ENCODE results near the gene PRELP.

DNA sequence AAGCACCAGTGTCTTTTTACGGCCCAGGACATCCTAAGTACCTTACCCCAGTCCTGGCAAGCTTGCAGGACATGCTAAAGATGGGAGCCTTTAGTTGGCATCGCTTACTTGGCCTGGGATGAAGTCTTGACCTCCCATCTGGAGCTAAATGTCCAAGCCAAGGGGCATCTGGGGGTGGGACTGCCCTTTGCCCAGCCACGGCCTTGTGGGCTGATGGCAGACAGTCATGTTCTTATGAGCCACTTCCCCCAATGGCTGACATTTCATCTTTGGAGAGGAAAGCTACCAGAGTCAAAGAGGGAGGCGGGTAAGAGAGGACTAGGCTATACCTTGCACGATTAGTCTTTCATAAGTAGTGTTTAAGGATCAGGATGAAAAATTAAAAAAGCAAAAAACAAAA lies 50.5 kb downstream of the PRELP start:
- TF ChIP-seq TAF1 (IDR thresholded peaks at IDR 0.05; ENCODE audit: low read depth), result no peak
- no peak for TF ChIP-seq TCF12 (IDR thresholded peaks at IDR 0.05; ENCODE audit: low read depth)
- TF ChIP-seq RAD21 (IDR thresholded peaks at IDR 0.05; ENCODE audit: low read depth), result no peak
- TF ChIP-seq, protein P1, sequence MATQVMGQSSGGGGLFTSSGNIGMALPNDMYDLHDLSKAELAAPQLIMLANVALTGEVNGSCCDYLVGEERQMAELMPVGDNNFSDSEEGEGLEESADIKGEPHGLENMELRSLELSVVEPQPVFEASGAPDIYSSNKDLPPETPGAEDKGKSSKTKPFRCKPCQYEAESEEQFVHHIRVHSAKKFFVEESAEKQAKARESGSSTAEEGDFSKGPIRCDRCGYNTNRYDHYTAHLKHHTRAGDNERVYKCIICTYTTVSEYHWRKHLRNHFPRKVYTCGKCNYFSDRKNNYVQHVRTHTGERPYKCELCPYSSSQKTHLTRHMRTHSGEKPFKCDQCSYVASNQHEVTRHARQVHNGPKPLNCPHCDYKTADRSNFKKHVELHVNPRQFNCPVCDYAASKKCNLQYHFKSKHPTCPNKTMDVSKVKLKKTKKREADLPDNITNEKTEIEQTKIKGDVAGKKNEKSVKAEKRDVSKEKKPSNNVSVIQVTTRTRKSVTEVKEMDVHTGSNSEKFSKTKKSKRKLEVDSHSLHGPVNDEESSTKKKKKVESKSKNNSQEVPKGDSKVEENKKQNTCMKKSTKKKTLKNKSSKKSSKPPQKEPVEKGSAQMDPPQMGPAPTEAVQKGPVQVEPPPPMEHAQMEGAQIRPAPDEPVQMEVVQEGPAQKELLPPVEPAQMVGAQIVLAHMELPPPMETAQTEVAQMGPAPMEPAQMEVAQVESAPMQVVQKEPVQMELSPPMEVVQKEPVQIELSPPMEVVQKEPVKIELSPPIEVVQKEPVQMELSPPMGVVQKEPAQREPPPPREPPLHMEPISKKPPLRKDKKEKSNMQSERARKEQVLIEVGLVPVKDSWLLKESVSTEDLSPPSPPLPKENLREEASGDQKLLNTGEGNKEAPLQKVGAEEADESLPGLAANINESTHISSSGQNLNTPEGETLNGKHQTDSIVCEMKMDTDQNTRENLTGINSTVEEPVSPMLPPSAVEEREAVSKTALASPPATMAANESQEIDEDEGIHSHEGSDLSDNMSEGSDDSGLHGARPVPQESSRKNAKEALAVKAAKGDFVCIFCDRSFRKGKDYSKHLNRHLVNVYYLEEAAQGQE (IDR thresholded peaks at IDR 0.05; ENCODE audit: low read depth), result no peak
- TF ChIP-seq MAX (IDR thresholded peaks at IDR 0.05), result no peak
- no peak for TF ChIP-seq CREB1 (IDR thresholded peaks at IDR 0.05; ENCODE audit: low read depth)
- TF ChIP-seq FOXM1 (IDR thresholded peaks at IDR 0.05; ENCODE audit: borderline replicate concordance, low read depth), result no peak
- no peak for TF ChIP-seq NFIC (IDR thresholded peaks at IDR 0.05)
- no peak for TF ChIP-seq EP300 (IDR thresholded peaks at IDR 0.05; ENCODE audit: borderline replicate concordance)
- no peak for TF ChIP-seq CEBPB (IDR thresholded peaks at IDR 0.05)
- no peak for TF ChIP-seq TEAD4 (IDR thresholded peaks at IDR 0.05)

Data from Ishikawa (cell line).